ENCODE measurements around the gene LRRN2.

The LRRN2 gene

DNA sequence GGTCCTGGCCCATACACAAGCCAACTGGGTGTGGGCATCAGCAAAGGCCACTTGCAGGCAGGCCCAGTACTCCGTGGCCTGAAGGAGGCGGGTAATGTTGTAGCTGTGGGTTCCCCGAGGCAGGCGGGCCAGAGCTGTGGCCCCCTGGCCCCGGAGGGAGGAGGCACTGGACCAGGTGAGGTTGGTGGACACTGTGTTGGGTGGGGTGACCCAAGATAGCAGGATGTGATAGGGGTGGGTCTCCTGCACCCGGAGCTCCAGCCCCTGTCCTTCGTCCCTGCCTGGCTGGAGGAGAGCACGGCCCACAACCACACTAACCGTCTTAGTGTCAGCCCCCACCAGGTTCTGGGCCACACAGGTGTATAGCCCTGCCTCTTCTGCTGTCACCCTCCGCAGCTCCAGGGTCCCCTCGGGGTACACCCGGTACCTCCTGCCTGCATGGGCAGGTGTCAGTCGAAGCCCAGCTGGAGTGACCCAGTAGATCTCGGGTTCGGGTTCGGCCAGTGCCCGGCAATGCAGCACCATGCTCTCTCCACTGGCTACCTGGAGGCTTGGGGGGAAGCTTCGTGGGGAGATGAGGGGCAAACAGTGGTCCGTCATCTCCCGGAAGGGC, 67.3 kb downstream of the LRRN2 start:
- TF ChIP-seq, protein P1, sequence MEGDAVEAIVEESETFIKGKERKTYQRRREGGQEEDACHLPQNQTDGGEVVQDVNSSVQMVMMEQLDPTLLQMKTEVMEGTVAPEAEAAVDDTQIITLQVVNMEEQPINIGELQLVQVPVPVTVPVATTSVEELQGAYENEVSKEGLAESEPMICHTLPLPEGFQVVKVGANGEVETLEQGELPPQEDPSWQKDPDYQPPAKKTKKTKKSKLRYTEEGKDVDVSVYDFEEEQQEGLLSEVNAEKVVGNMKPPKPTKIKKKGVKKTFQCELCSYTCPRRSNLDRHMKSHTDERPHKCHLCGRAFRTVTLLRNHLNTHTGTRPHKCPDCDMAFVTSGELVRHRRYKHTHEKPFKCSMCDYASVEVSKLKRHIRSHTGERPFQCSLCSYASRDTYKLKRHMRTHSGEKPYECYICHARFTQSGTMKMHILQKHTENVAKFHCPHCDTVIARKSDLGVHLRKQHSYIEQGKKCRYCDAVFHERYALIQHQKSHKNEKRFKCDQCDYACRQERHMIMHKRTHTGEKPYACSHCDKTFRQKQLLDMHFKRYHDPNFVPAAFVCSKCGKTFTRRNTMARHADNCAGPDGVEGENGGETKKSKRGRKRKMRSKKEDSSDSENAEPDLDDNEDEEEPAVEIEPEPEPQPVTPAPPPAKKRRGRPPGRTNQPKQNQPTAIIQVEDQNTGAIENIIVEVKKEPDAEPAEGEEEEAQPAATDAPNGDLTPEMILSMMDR (IDR thresholded peaks at IDR 0.05; ENCODE audit: low read depth, low read length, missing control alignments): no peak
- DNase-seq (ENCODE audit: low read depth): no peak
- no peak overlapping the region for H3K4me3 ChIP-seq (ENCODE audit: low read depth, low read length)

DNA sequence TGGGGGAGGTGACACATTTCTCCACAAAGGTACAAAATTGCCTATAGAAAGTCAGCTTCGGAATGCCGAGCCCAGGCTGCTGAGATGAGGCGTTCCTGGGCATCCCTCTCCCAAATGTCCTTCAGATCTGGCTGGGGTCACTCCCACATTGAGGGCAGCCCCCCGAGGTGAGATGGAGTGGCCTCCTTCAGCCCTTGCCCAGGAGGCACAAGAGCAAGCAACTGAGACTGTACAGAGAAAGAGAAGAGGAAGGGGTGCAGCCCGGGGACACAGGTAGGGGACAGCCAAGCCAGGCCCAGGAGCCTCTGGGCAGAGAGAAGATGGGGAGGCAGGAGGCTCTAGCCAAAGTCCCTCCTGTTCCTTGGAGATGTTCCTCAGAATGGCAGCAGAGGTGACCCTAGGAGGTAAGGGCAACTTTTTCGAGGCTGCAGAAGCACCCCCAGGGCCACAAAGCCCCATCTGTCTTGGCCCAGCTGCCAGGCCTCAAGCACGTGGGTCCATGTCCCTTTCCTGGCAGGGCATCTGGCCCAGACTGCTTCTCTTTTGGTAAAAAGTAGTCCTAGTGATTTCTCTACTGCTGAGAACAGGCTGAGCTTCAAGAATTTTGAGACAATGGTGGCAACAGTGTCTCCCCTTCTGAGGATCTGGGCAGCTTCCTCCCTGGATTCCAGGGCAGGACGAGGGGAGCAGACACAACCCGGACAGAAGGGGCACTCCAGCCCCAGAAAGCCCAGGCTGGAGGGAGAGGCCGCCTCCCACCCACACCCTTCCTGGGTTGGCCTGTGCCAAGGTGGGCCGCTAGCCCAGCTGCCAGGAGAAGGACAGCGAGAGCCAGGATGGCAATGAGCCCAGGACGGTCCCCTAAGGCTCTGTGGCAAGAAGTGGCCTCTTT, 68.0 kb downstream of the LRRN2 start:
- DNase-seq (ENCODE audit: low read depth): no peak
- no peak overlapping the region for H3K4me3 ChIP-seq (ENCODE audit: low read depth, low read length)
- TF ChIP-seq, protein P1 (IDR thresholded peaks at IDR 0.05; ENCODE audit: low read depth, low read length, missing control alignments): no peak

DNA sequence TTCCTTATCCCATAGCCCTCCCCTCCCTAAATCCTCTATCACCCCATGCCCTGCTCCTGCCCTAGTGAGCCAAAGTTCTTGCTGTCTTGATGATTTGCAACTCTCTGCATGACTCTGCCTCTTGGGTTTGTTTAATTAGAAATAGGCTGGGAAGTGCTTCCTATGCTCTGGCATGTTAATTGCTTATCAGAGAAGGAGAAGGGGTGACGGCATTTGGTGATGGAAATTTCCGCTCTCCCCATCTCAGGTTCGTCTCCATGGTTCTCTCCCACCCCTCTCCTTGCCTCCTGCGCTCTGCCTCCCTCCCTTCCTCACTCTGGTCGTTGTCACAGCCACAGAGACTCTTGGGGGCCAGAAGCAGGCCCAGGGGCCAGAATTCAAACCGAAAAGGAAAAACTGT, 68.9 kb downstream of the LRRN2 start:
- TF ChIP-seq, protein P1 (IDR thresholded peaks at IDR 0.05; ENCODE audit: low read depth, low read length, missing control alignments): no peak
- H3K4me3 ChIP-seq (ENCODE audit: low read depth, low read length): no peak overlapping the region

DNA sequence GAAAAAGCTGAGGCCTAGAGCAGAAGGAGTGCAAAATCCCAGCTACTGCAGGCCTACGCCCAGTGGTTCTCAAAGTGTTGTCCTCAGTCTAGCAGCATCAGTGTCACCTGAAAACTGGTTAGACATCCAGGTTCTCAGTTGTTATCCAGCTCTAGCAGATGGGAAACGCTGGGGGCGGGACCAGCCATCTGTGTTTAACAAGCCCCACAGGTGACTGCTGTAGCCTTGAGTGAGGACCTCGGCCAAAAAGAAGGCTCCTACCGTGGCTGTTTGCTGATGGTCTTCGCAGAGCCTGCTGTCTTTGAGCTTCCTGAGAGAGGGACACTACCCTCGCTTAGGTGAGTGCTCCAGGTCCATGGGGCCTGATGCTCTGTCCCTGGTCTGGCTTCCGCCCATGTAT, 69.7 kb downstream of the LRRN2 start:
- no peak overlapping the region for H3K4me3 ChIP-seq (ENCODE audit: low read depth, low read length)
- TF ChIP-seq, protein P1 (IDR thresholded peaks at IDR 0.05; ENCODE audit: low read depth, low read length, missing control alignments): no peak
- no peak for DNase-seq (ENCODE audit: low read depth)

More for the DNA sequence above, 68.9 kb downstream of the LRRN2 start:
- DNase-seq (ENCODE audit: low read depth): no peak

DNA sequence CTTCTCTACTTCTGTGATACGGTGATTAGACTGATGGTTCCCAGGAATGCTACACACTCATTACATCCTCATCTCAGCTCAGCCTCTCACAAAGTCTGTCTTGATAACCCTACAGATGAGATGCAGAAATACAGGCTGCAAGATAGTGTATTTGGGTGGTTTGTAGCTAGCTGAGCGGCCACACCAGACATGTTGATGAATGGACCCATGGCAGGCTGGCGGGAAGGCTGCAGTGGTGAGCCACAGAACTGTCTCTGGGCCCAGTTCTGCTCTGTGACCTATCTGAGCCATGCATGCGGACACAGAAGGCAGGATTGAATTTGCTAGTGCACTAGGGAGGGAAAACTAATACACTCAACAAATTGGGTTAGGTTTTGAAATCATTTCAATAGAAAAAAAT, 71.9 kb downstream of the LRRN2 start:
- no peak overlapping the region for H3K4me3 ChIP-seq (ENCODE audit: low read depth, low read length)
- TF ChIP-seq, protein P1 (IDR thresholded peaks at IDR 0.05; ENCODE audit: low read depth, low read length, missing control alignments): no peak
- no peak for DNase-seq (ENCODE audit: low read depth)

DNA sequence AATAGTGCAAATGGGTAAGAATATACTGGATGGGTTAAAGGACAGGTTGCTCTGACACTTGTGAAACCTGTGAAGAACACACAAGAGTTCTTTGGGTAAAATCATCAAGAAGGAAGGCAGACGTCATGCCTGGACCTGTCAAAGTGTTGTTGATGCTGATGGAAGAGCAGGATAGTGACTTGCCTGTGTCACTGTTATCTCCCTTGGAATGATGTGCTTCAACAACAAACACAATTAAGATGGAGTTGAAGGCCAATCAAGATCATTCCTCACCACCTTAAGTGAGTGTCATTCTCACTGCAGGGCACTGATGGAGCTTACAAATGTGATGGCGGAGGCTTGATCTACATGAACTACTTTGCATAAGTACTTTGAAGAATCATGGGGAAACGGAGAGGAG, 73.2 kb downstream of the LRRN2 start:
- no peak overlapping the region for H3K4me3 ChIP-seq (ENCODE audit: low read depth, low read length)
- TF ChIP-seq, protein P1 (IDR thresholded peaks at IDR 0.05; ENCODE audit: low read depth, low read length, missing control alignments): no peak
- no peak for DNase-seq (ENCODE audit: low read depth)
